ENCODE data around the gene EXOC6. TPM values are rescaled to one million over a fixed set of nuclear protein-coding genes. Genes with fewer than 3 reads are reported as not detected.

EXOC6 gene
- total RNA-seq, 3 donors from 2014 or later = 7.0 to 26.1 (median 16.1) TPM

DNA sequence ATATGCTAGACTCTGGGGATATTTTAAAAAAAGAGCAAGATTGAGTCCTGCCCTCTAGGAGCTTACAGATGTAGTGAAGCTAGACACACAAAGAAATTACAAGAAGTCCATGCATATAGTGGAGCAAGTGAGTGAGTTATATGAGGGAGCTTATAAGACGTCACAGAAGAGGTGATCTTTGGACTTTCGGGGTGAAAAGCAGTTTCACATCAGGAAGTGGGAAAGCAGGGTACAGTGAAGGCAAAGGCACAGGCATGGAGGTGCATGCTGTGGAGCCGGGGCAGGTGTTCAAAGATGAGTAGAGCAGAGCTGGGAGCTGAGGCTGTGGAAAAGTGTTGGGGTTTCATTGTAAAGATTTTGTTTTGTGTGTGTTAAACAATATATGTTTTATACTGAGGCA, 38.5 kb upstream of the EXOC6 start:
- intact Hi-C loops (cut with DNase I; ENCODE audit: low total_unique reads) = no loop called here
- no peak for TF ChIP-seq POLR2AphosphoS5 (IDR thresholded peaks at IDR 0.05)
- no peak for TF ChIP-seq POLR2A (IDR thresholded peaks at IDR 0.05)
- TF ChIP-seq, protein P1, sequence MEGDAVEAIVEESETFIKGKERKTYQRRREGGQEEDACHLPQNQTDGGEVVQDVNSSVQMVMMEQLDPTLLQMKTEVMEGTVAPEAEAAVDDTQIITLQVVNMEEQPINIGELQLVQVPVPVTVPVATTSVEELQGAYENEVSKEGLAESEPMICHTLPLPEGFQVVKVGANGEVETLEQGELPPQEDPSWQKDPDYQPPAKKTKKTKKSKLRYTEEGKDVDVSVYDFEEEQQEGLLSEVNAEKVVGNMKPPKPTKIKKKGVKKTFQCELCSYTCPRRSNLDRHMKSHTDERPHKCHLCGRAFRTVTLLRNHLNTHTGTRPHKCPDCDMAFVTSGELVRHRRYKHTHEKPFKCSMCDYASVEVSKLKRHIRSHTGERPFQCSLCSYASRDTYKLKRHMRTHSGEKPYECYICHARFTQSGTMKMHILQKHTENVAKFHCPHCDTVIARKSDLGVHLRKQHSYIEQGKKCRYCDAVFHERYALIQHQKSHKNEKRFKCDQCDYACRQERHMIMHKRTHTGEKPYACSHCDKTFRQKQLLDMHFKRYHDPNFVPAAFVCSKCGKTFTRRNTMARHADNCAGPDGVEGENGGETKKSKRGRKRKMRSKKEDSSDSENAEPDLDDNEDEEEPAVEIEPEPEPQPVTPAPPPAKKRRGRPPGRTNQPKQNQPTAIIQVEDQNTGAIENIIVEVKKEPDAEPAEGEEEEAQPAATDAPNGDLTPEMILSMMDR (IDR thresholded peaks at IDR 0.05) = no peak
- Histone ChIP-seq H3K27me3 (no peaks in the 10 kb centered on the region), H3K9me3 (no peaks in the 10 kb centered on the region), H3K4me1 (no peaks in the 10 kb centered on the region), H3K36me3 (no peaks in the 10 kb centered on the region), H3K27ac (no peak overlapping the region), H3K4me3 (no peak overlapping the region)
- no peak for DNase-seq (ENCODE audit: low spot score in 2 of 2)

DNA sequence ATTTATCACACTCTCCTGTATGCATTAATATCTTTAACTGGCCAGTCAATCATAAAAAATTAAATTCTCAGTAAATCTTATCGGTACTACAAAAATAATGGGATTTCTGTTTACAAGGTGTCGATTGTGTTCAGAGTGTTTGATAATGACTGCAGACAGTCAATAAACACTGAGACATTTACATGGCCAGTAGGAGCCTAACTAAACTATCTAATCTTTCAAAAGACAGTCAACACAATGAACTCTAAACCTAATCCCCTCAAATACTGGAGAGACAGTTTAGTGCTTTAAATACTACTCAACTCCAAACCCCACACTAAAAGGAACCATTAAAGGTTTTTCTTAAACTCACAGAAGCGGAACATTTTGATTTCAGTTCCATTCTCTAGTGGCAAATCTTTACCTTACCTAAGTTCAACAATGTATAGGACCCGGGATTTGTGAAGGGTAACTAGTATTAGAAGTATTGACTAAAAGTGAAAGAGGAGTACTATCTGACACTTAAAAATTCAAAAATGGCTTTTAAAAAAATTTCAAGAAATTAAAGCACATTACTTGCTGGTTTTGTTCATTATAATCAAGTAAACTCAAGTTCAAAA, 37.3 kb upstream of the EXOC6 start:
- TF ChIP-seq POLR2AphosphoS5 (IDR thresholded peaks at IDR 0.05) = no peak
- no peak for TF ChIP-seq POLR2A (IDR thresholded peaks at IDR 0.05)
- TF ChIP-seq, protein P1 (IDR thresholded peaks at IDR 0.05) = no peak
- intact Hi-C loops (cut with DNase I; ENCODE audit: low total_unique reads) = no loop called here
- H3K4me3 ChIP-seq = no peak overlapping the region

DNA sequence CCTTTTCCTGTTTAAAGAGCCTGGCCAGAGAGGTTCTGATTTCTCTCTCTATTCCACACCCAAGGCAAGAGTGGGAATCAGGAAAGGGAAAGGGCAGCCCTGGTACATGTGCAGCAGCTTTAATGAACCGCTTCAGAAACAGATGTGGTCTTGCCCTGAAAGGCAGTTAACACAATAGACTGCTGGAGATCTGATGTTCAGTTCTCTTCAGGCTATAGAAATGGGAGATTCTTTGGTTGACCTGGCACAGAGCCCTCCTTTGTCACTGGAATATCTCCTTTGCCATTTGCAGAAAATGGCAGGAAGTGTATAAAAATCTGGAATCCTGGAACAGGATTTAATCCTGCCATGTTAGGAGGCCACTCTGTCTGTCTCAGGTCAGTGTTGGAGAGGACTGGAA, 36.3 kb upstream of the EXOC6 start:
- H3K36me3 ChIP-seq = no peaks in the 10 kb centered on the region
- TF ChIP-seq POLR2AphosphoS5 (IDR thresholded peaks at IDR 0.05) (no peak), POLR2A (IDR thresholded peaks at IDR 0.05) (no peak)
- H3K27ac ChIP-seq = no peak overlapping the region
- no peaks in the 10 kb centered on the region for H3K4me1 ChIP-seq
- H3K9me3 ChIP-seq = no peaks in the 10 kb centered on the region
- no peak for DNase-seq (ENCODE audit: low spot score in 2 of 2)
- no peak overlapping the region for H3K4me3 ChIP-seq
- H3K27me3 ChIP-seq = no peaks in the 10 kb centered on the region
- intact Hi-C loops (cut with DNase I; ENCODE audit: low total_unique reads) = no loop called here

More for the DNA sequence above, 37.3 kb upstream of the EXOC6 start:
- H3K36me3 ChIP-seq = no peaks in the 10 kb centered on the region
- H3K27me3 ChIP-seq = no peaks in the 10 kb centered on the region
- H3K9me3 ChIP-seq = no peaks in the 10 kb centered on the region
- no peaks in the 10 kb centered on the region for H3K4me1 ChIP-seq
- no peak for DNase-seq (ENCODE audit: low spot score in 2 of 2)
- H3K27ac ChIP-seq = no peak overlapping the region

DNA sequence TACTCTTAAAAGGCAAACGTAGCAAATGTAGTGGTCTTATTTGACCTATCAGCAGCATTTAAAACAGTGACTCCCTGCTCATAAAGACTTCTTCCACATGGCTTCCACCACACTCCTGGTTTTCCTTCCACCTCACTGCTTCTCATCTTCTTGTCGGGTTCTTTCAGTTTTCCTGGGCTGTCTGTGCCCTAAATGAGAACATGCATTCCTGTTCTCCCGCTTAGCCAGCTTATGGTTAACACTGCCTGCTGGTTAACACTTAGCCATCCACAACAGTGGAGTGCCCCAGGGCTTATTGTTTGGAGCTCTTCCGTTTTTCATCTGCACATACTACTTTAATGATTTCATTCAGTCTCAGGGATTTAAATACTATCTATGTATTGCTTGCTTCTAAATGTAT, 34.3 kb upstream of the EXOC6 start:
- Histone ChIP-seq H3K4me1 (no peaks in the 10 kb centered on the region), H3K36me3 (no peaks in the 10 kb centered on the region), H3K4me3 (no peak overlapping the region), H3K9me3 (no peaks in the 10 kb centered on the region), H3K27me3 (no peaks in the 10 kb centered on the region), H3K27ac (no peak overlapping the region)
- TF ChIP-seq POLR2AphosphoS5 (IDR thresholded peaks at IDR 0.05) (no peak), POLR2A (IDR thresholded peaks at IDR 0.05) (no peak)
- TF ChIP-seq, protein P1 (IDR thresholded peaks at IDR 0.05) = no peak
- DNase-seq (ENCODE audit: low spot score in 2 of 2) = no peak
- intact Hi-C loops (cut with DNase I; ENCODE audit: low total_unique reads) = no loop called here

DNA sequence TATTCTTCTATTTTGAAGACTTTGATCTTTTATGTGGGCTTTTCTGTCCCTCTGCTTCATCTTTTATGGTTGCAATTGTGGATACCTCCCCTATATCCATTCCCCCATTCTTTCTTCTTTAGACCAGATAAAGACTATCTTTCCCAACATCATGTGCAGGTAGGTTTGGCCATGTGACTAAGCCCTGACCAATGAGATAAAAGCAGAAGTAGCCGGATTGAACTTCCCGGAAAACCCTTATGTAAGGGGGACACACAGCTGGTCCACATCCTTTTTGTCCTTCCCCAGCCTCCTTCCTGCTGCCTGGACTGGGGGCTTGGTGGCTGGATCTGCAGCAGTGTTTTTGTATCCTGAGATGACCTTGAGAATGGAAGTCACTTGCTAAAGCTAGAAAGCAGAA, 33.5 kb upstream of the EXOC6 start:
- no peaks in the 10 kb centered on the region for H3K36me3 ChIP-seq
- no peaks in the 10 kb centered on the region for H3K27me3 ChIP-seq
- intact Hi-C loops (cut with DNase I; ENCODE audit: low total_unique reads) = no loop called here
- no peaks in the 10 kb centered on the region for H3K9me3 ChIP-seq
- no peak for DNase-seq (ENCODE audit: low spot score in 2 of 2)
- TF ChIP-seq, protein P1 (IDR thresholded peaks at IDR 0.05) = no peak
- TF ChIP-seq POLR2AphosphoS5 (IDR thresholded peaks at IDR 0.05) (no peak), POLR2A (IDR thresholded peaks at IDR 0.05) (no peak)
- H3K27ac ChIP-seq = no peak overlapping the region
- no peaks in the 10 kb centered on the region for H3K4me1 ChIP-seq
- H3K4me3 ChIP-seq = no peak overlapping the region

Data from breast epithelium (tissue), 4 donors.